Brain microvascular endothelial cell (primary cell): Measurements from ENCODE around the gene PRPF6.
"Not testable (repeated sequence)": the region's sequence is repeated elsewhere in the genome, so short reads cannot be mapped to it uniquely, and the experiment has no call there.

Experiments used
- DNase-seq: peaks from one replicate; pipeline ENCODE4 v3.0.0-alpha.2; 2020
- H3K27ac ChIP-seq: fragments of 250-450 bp; sonication (Bioruptor Pico); 2 replicates; pipeline ENCODE4 v1.5.1; 2020; ENCODE audit warnings: mild to moderate bottlenecking, moderate library complexity
- H3K27me3 ChIP-seq: fragments of 250-450 bp; sonication (Bioruptor Pico); replicated peaks from 2 replicates; pipeline ENCODE4 v1.5.1; 2020; ENCODE audit warnings: mild to moderate bottlenecking
- H3K36me3 ChIP-seq: fragments of 250-450 bp; sonication (Bioruptor Pico); replicated peaks from 2 replicates; pipeline ENCODE4 v1.5.1; 2020; ENCODE audit warnings: mild to moderate bottlenecking
- H3K4me3 ChIP-seq: 2 replicates; pipeline ENCODE4 v1.5.1; 2011; ENCODE audit warnings: low read depth, mild to moderate bottlenecking, control low read depth, low read length, moderate library complexity
- CTCF ChIP-seq: IDR thresholded peaks from 2 replicates; pipeline ENCODE4 v1.5.1; 2011; ENCODE audit warnings: low read depth, mild to moderate bottlenecking, moderate library complexity, low read length, control low read depth, inconsistent platforms; ENCODE audit errors: missing control alignments
- in situ Hi-C: cut with HindIII; loops from 2 replicates; pipeline ENCODE4 v1.10.0; 2017; ENCODE audit warnings: low sequenced_read_pairs, low pct_ligation_motif_present

Gene PRPF6

GRCh38 chr20:63969838-63970713, 10.9 kb upstream of the PRPF6 start, which contains the start of gene ZNF512B:
Gene ZNF512B (minus strand): TSS chr20:63969930. CDS start chr20:63967950, 1,980 bp downstream.
- no peak within 1 kb of the TSS for H3K27ac ChIP-seq
- peaks cover 22% of the 10 kb centered on the region for H3K36me3 ChIP-seq
- in situ Hi-C loops, result no loop called here
- TF ChIP-seq CTCF, result no peak
- no peaks in the 10 kb centered on the region for H3K27me3 ChIP-seq
- H3K4me3 ChIP-seq, result peak within 1 kb of the TSS; percentile 59
- no peak for DNase-seq

GRCh38 chr20:63970714-63971431, 10.1 kb upstream of the PRPF6 start:
- Histone ChIP-seq H3K27me3 (no peaks in the 10 kb centered on the region), H3K27ac (no peak overlapping the region), H3K36me3 (peaks cover 22% of the 10 kb centered on the region), H3K4me3 (no peak overlapping the region)
- in situ Hi-C loops, result no loop called here
- TF ChIP-seq CTCF, result no peak
- no peak for DNase-seq

- DNase-seq, H3K27me3 ChIP-seq, in situ Hi-C loops, H3K27ac ChIP-seq, H3K4me3 ChIP-seq: not testable (repeated sequence)
- H3K36me3 ChIP-seq, result peaks cover 13% of the 10 kb centered on the region
Observed at GRCh38 chr20:63971960-63972311, 9.0 kb upstream of the PRPF6 start.

GRCh38 chr20:63972312-63973159, 8.4 kb upstream of the PRPF6 start:
- no peak for DNase-seq
- in situ Hi-C loops, result no loop called here

GRCh38 chr20:63973160-63973479, 7.8 kb upstream of the PRPF6 start:
- Histone ChIP-seq H3K4me3 (no peak overlapping the region), H3K36me3 (peaks cover under 1% of the 10 kb centered on the region), H3K27me3 (no peaks in the 10 kb centered on the region), H3K27ac (no peak overlapping the region)
- DNase-seq, result no peak
- TF ChIP-seq CTCF, result no peak
- in situ Hi-C loops, result no loop called here

More at GRCh38 chr20:63972312-63973159, 8.4 kb upstream of the PRPF6 start:
- no peak overlapping the region for H3K27ac ChIP-seq
- TF ChIP-seq CTCF, result no peak
- no peaks in the 10 kb centered on the region for H3K27me3 ChIP-seq
- H3K4me3 ChIP-seq, result no peak overlapping the region
- H3K36me3 ChIP-seq, result peaks cover 7% of the 10 kb centered on the region
